ENCODE results near the gene ABCD2.

The ABCD2 gene

GRCh38 chr12:39505023-39505422, 114.6 kb downstream of the ABCD2 start:
- DNase-seq (ENCODE audit: low spot score), result no peak
- no peak for TF ChIP-seq CTCF (IDR thresholded peaks at IDR 0.05; ENCODE audit: extremely low read depth, insufficient read depth, missing control alignments)
- in situ Hi-C loops (cut with MboI; ENCODE audit: low pct_unique_long_range_greater_than_20kb, low sequenced_read_pairs, unreplicated experiment), result no loop called here

GRCh38 chr12:39503439-39503838, 116.2 kb downstream of the ABCD2 start:
- TF ChIP-seq CTCF (IDR thresholded peaks at IDR 0.05; ENCODE audit: extremely low read depth, insufficient read depth, missing control alignments), result no peak
- in situ Hi-C loops (cut with MboI; ENCODE audit: low pct_unique_long_range_greater_than_20kb, low sequenced_read_pairs, unreplicated experiment), result no loop called here
- no peak for DNase-seq (ENCODE audit: low spot score)

- TF ChIP-seq CTCF (IDR thresholded peaks at IDR 0.05; ENCODE audit: extremely low read depth, insufficient read depth, missing control alignments), result no peak
- no peak for DNase-seq (ENCODE audit: low spot score)
- in situ Hi-C loops (cut with MboI; ENCODE audit: low pct_unique_long_range_greater_than_20kb, low sequenced_read_pairs, unreplicated experiment), result no loop called here
These were observed 116.9 kb downstream of the ABCD2 start for GRCh38 chr12:39502726-39503125.
